Measurements from ENCODE around the gene CCDC14. TPM values are rescaled to one million over a fixed set of nuclear protein-coding genes. Genes with fewer than 3 reads are reported as not detected.

CCDC14 gene
- total and polyA plus RNA-seq, 10 donors: 13.6 to 53.9 (median 27.4) TPM

GRCh38 chr3:123930445-123930844, 30.6 kb downstream of the CCDC14 start:
- TF ChIP-seq POLR2A (IDR thresholded peaks at IDR 0.05) (no peak), CTCF (IDR thresholded peaks at IDR 0.05 in 8 of 11, conservative IDR thresholded peaks at IDR 0.05 in 3 of 11) (no peak), POLR2AphosphoS5 (IDR thresholded peaks at IDR 0.05) (no peak)
- no peaks in the 10 kb centered on the region for H3K9me3 ChIP-seq
- no peak for DNase-seq
- H3K36me3 ChIP-seq: peaks cover 0 to 76% (median 10%) of the 10 kb centered on the region in 6 donors
- H3K27ac ChIP-seq: no peak overlapping the region
- H3K27me3 ChIP-seq (replicated peaks in 1 of 7): no peaks in the 10 kb centered on the region
- intact Hi-C loops (cut with DNase I; ENCODE audit: low total_unique reads): no loop called here
- H3K4me3 ChIP-seq: no peak overlapping the region
- no peaks in the 10 kb centered on the region for H3K4me1 ChIP-seq

- no peak overlapping the region for H3K4me3 ChIP-seq
- intact Hi-C loops (cut with DNase I; ENCODE audit: low total_unique reads): no loop called here
- no peak for TF ChIP-seq CTCF (IDR thresholded peaks at IDR 0.05 in 8 of 11, conservative IDR thresholded peaks at IDR 0.05 in 3 of 11)
- DNase-seq: no peak
- peaks cover 0 to 85% (median 10%) of the 10 kb centered on the region in 6 donors for H3K36me3 ChIP-seq
- H3K9me3 ChIP-seq: peaks cover 0 to 4% (median 1%) of the 10 kb centered on the region in 8 donors
- 89 to 97% (median 96%) methylated on average over 9 of the region's 9 CpGs for WGBS, 5 donors
- no peaks in the 10 kb centered on the region for H3K27me3 ChIP-seq (replicated peaks in 1 of 7)
- no peaks in the 10 kb centered on the region for H3K4me1 ChIP-seq
- no peak overlapping the region for H3K27ac ChIP-seq
Observed at GRCh38 chr3:123929325-123929724, 31.7 kb downstream of the CCDC14 start.

GRCh38 chr3:123926396-123926795, 34.6 kb downstream of the CCDC14 start:
- intact Hi-C loops (cut with DNase I; ENCODE audit: low total_unique reads): no loop called here

GRCh38 chr3:123920868-123921267, 40.2 kb downstream of the CCDC14 start:
- no peak overlapping the region for H3K27ac ChIP-seq
- no peak for TF ChIP-seq POLR2AphosphoS5 (IDR thresholded peaks at IDR 0.05)
- no peak for DNase-seq

More at GRCh38 chr3:123926396-123926795, 34.6 kb downstream of the CCDC14 start:
- peaks cover 0 to 90% (median 10%) of the 10 kb centered on the region in 6 donors for H3K36me3 ChIP-seq
- H3K27me3 ChIP-seq (replicated peaks in 1 of 7): no peaks in the 10 kb centered on the region
- no peak overlapping the region for H3K27ac ChIP-seq
- TF ChIP-seq CTCF (IDR thresholded peaks at IDR 0.05 in 8 of 11, conservative IDR thresholded peaks at IDR 0.05 in 3 of 11) (no peak), POLR2AphosphoS5 (IDR thresholded peaks at IDR 0.05) (no peak), POLR2A (IDR thresholded peaks at IDR 0.05) (no peak)
- H3K9me3 ChIP-seq: peaks cover 0 to 31% (median 18%) of the 10 kb centered on the region in 8 donors
- no peaks in the 10 kb centered on the region for H3K4me1 ChIP-seq
- H3K4me3 ChIP-seq: no peak overlapping the region
- no peak for DNase-seq

GRCh38 chr3:123920383-123920782, 40.6 kb downstream of the CCDC14 start:
- Histone ChIP-seq H3K9me3 (peaks cover 0 to 54% (median 40%) of the 10 kb centered on the region in 8 donors), H3K27ac (no peak overlapping the region), H3K4me3 (no peak overlapping the region), H3K27me3 (replicated peaks in 1 of 7) (no peaks in the 10 kb centered on the region), H3K36me3 (peaks cover 0 to 82% (median 9%) of the 10 kb centered on the region in 6 donors), H3K4me1 (no peaks in the 10 kb centered on the region)
- TF ChIP-seq POLR2A (IDR thresholded peaks at IDR 0.05) (no peak), POLR2AphosphoS5 (IDR thresholded peaks at IDR 0.05) (no peak), CTCF (IDR thresholded peaks at IDR 0.05 in 8 of 11, conservative IDR thresholded peaks at IDR 0.05 in 3 of 11) (no peak)
- intact Hi-C loops (cut with DNase I; ENCODE audit: low total_unique reads): no loop called here
- 91 to 100% (median 98%) methylated on average over 1 of the region's 1 CpG for WGBS, 5 donors
- no peak for DNase-seq

More at GRCh38 chr3:123920868-123921267, 40.2 kb downstream of the CCDC14 start:
- Histone ChIP-seq H3K9me3 (peaks cover 0 to 54% (median 40%) of the 10 kb centered on the region in 8 donors), H3K27me3 (replicated peaks in 1 of 7) (no peaks in the 10 kb centered on the region), H3K4me1 (no peaks in the 10 kb centered on the region), H3K4me3 (no peak overlapping the region), H3K36me3 (peaks cover 0 to 81% (median 9%) of the 10 kb centered on the region in 6 donors)
- intact Hi-C loops (cut with DNase I; ENCODE audit: low total_unique reads): no loop called here

Measured in spleen (tissue), 11 donors.